Stomach (tissue), 4 donors: ENCODE data around the gene EHMT2.

ENCODE experiments used
- EP300 ChIP-seq: sonication (generic); formaldehyde crosslinking; IDR thresholded peaks from one replicate; pipeline ENCODE4 v1.6.1; 2017; ENCODE audit warnings: antibody characterized with exemption
- POLR2A ChIP-seq, 4 donors: fragments of 450-650 bp; IDR thresholded peaks; one replicate each; pipeline ENCODE4 v1.6.1; 2016; ENCODE audit warnings: antibody characterized with exemption in 4 of 4, control low read depth in 2 of 4, mild to moderate bottlenecking in 1 of 4, moderate library complexity in 1 of 4
- POLR2AphosphoS5 ChIP-seq, 3 donors: sonication (generic); formaldehyde crosslinking; IDR thresholded peaks; one replicate each; pipeline ENCODE4 v1.6.1; 2016; ENCODE audit warnings: antibody characterized with exemption in 3 of 3
- TF ChIP-seq, protein P1 (sequence below), 7 experiments: fragments of 450-650 bp in 4 of 7; fragments of 200-600 bp in 3 of 7; sonication (generic) in 3 of 7; IDR thresholded peaks; one replicate each; pipeline ENCODE4 v1.5.1; 2016 to 2019; ENCODE audit warnings: antibody characterized with exemption in 7 of 7, control low read depth in 2 of 7, mild to moderate bottlenecking in 1 of 7

DNA sequence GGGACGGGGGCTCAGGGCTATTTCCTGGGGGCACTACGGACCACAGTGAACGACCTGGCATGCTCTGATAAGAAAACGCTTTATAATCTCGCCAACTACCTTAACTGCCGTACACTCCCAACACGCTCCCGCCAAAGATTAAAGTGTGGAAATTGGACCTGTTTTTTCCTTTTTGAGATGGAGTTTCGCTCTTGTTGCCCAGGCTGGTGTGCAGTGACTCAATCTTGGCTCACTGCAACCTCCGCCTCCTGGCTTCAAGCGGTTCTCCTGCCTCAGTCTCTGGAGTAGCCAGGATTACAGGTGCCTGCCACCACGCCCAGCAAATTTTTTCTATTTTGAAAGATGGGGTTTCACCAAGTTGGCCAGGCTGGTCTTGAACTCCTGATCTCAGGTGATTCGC, 18.4 kb downstream of the EHMT2 start:
- peak in 1 of 3 donors; percentile 8 for TF ChIP-seq POLR2AphosphoS5 (IDR thresholded peaks at IDR 0.05)
- TF ChIP-seq, protein P1, sequence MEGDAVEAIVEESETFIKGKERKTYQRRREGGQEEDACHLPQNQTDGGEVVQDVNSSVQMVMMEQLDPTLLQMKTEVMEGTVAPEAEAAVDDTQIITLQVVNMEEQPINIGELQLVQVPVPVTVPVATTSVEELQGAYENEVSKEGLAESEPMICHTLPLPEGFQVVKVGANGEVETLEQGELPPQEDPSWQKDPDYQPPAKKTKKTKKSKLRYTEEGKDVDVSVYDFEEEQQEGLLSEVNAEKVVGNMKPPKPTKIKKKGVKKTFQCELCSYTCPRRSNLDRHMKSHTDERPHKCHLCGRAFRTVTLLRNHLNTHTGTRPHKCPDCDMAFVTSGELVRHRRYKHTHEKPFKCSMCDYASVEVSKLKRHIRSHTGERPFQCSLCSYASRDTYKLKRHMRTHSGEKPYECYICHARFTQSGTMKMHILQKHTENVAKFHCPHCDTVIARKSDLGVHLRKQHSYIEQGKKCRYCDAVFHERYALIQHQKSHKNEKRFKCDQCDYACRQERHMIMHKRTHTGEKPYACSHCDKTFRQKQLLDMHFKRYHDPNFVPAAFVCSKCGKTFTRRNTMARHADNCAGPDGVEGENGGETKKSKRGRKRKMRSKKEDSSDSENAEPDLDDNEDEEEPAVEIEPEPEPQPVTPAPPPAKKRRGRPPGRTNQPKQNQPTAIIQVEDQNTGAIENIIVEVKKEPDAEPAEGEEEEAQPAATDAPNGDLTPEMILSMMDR (IDR thresholded peaks at IDR 0.05), result no peak
- no peak for TF ChIP-seq EP300
- no peak for TF ChIP-seq POLR2A (IDR thresholded peaks at IDR 0.05)
